GM10847 (cell line): ENCODE results near the gene MDFI.

Experiments used
- POLR2A ChIP-seq: IDR thresholded peaks from 2 replicates; pipeline ENCODE4 v1.6.1; 2011; ENCODE audit not compliant: insufficient read length; ENCODE audit errors: extremely low read depth

MDFI gene

DNA sequence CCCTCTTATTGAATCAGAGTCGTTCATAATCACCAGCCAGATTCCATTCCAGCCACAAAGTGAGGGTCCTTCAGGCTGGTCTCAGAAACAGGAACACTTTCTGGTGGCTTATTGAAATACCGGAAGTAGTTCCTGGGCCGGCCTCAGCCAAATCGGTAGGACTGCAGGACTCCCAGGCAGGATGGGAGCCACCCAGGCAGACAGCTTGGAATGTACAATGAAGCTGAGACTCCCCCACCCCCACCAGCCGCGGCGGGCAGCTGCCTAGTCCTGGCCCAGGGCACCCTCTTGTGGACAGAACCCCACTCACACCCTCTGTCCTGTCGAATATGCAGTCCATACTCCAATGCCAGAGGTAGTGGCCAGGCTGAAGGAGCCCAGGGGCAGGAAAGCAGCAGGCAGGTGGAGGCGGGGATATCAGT, 43.8 kb downstream of the MDFI start:
- TF ChIP-seq POLR2A: no peak

DNA sequence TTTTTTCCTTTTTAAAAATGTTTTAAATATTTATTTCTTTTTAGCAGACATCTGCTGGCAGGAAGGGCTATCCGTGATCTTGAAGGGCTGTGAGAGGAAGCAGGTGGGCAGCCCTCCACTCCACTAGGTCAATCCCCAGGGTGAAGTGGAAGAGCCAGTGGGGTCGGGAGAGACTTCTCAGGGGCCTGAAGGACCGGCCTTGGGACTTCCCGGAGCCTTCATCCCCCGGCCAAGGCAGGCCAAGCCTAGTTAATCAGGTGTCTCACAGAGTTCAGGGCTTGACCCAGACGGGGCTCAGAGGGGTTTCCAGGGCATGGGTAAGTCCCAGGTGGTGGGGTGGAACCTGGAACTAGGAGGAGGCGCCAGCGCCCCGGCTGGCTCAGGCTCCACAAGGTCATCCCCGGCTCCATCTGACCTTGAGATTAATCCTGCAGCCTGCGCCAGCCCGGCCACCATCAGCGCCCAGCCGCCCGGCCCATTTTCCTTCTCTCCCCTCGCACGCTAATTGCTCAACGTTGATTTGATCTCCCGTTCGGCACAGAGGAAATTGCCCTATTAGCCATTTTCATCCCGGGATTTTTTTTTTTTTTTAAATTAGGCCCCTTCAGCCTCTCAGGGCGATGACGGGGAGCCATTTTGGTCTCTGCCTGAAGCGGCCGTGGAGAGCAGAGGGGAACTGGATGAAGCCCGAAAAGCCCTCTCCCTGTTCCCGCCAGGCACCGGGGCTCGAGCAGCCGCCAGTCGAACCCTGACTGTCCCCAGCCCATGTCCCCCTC, 44.4 kb downstream of the MDFI start:
- TF ChIP-seq POLR2A: no peak

DNA sequence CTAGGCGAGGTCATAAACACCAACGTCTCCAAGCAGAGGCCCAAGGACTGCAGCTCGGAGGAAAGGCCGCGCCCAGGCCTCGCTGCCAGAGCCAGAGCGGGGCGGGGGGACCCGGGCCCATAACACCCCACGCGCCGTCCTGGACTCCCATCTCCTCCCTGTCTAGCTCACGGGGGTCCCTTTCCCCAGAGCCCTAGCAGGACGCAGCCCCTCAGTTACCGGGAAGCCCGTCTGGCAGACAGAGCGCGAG, 44.9 kb downstream of the MDFI start:
- no peak for TF ChIP-seq POLR2A

DNA sequence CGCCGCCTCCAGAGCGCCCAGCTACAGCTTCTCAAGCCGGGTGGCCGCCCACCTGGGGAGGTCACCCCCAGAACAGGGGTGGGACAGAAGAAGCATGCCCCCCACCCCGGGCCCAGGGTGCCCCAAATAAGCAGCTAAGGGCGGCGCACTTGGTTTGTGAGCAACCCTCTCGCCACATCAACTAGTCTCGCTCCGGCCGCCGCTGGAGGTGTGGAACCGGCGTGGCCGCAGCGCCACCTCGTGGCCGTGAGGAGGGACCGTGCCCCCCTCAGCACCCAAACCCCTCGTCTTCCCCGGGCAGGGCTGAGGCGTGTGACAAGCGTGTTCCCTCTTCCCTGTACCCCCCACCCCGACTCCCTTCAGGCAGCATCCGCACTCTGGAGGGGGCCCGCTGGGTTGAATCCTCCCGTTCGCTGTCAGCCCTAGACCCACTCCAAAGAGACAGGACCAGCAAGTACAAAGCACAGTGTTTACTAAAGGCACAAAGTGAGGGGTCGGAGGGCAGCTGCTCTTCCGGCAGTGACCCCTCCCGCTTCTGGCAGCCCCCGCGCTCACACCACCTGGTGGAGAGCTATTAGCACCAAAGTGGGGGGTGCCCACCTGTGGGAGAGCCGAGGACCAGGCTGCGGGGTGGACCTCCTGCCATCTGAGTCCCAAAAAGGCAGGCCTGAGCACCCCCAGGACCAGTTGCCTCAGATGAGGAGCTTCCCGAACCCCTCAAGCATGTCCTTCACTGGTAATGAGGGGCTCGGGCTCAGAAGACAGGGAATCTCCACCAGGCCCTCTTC, 45.4 kb downstream of the MDFI start:
- TF ChIP-seq POLR2A: no peak

DNA sequence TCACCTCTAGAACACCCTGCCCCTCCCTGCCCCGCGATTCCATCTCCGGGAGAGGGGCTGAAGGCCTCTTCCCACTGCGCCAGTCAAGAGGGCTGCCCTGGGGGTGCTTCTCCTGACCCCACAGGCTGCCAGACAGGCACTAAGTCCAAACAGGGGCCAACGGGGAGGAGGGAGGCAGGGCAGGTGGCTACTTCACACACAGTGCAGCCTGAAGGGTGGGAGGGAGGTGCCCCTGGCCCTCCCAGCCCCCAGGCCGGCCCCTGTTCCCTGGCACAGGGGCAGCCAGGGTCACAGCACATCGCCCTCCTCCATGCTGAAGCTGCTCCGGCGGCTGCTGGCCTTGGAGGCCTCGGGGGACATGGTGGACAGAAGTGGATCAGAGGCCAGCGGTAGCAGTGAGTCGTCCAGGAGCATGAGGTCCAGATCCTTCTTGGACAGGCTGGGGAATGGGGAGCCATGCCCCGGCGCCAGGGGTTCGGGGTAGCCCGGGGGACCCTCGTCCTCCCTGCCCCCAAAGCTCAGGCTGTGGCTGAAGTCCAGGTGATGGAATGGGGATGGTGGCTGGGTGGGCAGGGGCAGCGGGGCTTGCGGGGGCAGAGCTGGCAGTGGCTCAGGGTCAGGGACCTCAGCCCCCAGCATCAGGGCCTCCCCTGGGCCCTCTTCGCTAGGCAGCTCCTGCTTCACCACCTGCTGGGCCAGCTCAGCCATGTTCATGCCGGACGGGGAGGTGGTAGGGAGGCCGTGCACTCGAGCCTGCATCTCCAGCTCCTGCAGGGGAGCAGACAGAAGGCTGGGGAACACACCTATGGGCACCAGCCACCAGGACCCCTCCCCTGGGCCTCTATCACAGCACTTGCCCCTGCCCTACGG, 46.3 kb downstream of the MDFI start:
- TF ChIP-seq POLR2A: no peak

DNA sequence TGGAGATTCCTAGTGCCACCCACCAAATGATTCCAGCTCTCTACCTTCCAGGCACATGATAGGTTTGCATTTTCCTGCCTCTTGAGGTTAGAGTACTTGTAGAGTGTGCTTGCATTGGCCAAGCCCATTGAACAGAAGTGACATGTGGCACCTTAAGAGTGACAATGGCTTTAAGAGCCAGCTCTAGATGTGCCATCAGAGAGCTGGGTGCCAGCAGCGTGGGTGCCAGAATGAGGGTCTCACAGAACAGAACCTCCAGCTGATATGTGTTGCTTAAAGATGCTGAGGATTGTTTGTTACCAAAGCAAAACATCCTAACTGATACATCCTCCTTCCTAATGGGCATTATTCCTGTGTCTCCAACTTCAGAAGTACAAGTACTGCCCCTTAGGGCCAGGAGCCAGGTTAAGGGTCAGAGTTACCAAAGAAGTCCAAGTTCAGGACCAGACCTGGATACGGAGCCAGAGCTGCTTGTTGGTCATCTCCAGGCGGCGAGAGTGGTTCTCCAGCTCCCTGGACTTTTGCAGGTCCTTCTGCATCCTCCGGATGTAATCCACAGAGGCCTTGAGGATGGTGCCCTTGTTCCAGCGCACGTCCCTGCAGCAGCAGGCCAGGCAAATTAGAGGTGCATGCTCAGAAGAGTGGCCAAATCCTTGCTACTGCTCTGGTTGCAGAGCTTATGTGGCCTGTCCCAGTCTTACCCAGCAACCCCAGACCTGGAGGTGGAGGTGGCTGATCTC, 47.5 kb downstream of the MDFI start:
- TF ChIP-seq POLR2A: no peak

DNA sequence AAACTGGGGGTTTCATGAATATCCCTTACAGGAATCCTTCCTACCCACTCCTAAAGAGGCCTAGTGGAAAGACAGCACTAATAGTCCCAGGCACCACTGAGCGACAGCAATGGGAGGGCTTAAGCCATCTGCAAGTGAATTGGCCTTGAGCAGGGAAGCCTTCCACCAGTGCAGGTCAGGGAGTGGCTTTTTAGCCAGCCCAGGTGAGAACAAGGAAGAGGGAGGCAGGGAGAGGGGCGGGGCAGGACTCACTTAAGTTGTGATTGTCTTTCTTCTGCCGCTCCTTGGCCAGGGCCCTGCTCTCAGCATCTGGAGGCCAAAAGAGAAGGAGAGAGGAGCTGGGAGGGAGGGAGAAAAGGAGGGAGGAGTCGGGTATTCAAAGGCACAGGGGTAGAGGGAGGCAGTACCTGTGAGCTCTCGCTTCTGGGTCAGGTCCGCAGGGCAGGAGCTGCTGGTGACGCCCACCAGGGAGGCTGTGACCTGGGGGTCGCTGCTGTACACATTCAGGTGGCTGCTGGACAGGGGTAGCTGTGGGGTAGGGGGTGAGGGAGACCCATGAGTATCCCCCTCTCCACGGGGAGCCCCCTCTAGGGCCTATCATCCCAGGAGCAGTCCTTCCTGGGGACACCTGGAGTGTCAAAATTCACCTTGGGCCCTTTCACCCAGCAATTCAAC, 49.4 kb downstream of the MDFI start:
- TF ChIP-seq POLR2A: no peak

DNA sequence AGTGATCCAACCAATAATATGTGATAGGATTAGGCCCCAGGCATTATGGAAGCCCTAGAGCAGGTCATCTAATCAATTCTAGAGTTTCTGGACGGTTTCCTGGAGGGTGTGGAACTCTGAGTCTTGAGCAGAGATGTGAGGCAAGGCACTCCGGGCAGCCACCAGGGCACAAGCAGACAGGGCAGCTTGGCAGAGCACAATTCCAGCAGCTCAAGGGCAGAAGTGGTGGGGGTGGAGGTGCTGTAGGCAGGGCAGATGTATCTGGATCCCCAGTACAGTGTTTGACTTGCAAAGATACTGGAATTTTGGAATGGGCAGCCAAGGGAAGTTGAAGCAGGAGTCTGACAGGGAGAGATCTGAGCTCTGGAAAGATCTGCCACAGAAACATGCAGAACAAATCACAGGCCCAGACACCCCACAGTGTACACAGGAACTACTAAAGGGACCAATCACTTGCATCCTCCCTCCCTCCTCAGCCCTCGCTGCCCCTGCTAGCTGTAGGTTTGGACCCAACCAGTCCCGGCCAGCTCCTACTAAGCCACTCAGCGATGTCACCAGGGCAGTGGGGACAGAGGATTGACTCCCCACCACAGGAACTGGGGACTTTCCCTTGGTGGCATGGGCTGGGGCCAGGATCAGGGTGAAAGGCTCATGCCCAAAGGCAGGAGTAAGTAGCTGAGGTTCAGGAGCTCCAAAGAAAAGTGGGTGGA, 50.1 kb downstream of the MDFI start:
- no peak for TF ChIP-seq POLR2A

DNA sequence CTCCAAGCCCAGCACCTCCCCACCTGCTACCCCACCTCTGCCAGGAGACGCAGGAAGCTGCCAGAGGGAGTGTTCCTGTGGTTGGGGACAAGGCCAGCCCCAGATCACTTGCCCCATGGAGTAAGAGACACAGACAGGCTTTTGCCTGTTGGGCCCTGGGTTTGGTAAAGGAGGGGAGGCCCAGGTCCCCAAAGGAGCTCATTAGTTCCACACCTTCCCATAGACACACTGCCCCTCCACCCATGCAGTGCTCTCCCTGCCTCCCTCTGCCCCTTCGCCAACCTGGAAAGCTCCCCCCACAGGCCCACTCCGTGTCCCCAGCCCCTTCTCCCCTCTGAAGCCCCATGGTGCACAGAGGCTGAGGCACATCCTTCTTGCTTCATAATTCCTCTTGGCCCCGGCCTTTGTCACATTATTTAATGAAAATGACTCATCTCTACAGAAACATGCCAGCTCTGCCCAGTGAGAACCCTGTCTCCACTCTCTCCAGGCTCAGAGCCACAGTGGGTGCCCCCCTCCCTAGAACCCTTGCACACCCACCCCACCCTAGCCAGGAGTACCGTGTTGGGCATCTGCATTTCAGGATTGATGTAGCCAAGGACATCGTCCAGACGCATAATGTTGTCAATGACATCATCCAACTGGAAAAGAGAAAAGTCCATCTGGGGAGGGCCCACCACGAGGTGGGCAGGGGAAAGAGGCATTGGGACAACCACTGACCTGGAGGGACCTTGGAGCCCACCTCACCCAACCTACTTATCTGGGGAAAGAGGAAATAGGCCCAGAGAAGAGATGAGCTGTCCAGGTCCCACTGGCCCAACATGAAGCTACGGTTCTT, 51.1 kb downstream of the MDFI start:
- no peak for TF ChIP-seq POLR2A

DNA sequence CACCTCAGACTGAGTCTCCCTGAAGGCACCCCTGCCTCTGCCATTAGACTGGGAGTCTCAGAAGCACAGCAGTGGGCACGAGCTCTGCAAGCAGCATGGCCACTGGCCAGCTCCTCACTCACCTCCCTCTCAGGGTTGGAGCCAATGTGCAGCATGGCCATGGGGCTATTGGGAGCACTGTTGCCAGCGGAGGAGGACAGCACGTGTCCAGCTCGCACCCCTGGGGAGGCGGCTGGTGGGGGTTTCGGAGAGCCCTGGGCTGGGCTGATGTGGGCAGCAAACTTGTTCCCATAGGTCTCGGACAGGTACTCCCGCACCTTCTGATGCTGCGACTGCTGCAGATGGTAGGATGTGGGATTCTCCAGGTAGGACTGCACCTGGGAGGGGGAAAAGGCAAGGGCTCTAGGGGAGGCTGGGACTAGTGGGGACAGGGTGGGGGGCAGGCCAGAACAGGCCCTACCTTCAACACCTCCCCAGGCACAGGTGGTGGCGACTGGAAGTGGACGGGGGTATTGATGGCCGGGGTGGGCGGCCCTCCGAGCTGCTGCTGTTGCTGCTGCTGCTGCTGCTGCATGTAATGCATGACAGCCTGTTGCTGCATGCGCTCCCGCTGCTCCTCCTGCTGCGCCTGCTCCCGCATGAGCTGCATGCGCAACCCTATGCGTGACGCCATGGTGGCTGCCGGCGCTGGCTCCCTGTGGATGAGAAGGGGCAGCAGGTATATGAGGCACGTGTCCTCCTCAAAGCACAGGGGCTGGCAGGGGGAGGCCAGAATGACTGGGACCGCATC, 52.5 kb downstream of the MDFI start:
- TF ChIP-seq POLR2A: no peak

DNA sequence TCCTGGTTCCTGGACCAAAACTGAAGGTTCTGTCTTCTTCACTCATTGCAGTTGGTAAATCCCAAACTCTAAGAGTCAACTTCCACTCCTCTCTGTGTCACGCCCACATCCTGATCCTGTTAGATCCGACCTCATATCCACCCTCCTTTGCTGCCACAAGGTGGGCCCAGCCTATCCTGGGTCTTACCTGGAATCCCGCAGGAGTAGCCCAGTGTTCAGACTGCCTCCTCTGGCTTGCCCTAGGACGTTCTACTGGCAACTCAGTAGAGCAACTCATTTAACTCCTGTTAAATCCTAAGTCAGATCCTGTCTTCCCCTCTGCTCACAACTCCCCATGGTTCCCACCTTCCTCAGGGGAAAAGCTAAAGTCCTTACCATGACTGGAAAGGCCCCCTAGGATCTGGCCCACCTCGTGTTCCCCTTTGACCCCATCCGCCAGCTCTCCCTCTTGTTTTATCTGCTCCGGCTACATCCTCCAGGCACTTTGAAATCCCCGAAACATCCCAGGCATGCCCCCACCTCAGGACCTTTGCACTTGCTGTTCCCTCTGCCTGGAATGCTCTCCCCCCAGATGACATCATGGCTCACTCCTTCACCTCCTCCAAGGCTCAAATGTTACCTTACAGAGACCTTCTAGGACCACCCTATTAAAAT, 53.3 kb downstream of the MDFI start:
- TF ChIP-seq POLR2A: no peak
